Panc1 (cell line): Measurements from ENCODE around the gene SLC4A8. TPM values are rescaled to one million over a fixed set of nuclear protein-coding genes. Genes with fewer than 3 reads are reported as not detected.

Experiments used
- ATAC-seq: fragments of 200-7000 bp; cut with Tn5 transposase; 2 replicates; pipeline ENCODE4 v1.9.1; 2020; ENCODE audit warnings: mild to moderate bottlenecking, moderate library complexity
- BruUV-seq: library from RNA; stranded (reverse); fragments of 400-500 nt; replicated peaks from 2 replicates; lab custom pipeline; 2021; lab: Mats Ljungman, UMichigan
- CTCF ChIA-PET: fragments of 300-600 bp; sonication (Branson Sonifier 250); formaldehyde crosslinking; loops from one replicate; lab custom pipeline; 2022; ENCODE audit warnings: antibody characterized with exemption; lab: Charles Lee
- POLR2A ChIA-PET: fragments of 300-600 bp; sonication (Branson Sonifier 250); formaldehyde crosslinking; loops from one replicate; lab custom pipeline; 2022; ENCODE audit warnings: antibody characterized with exemption; lab: Charles Lee
- DNase-seq: peaks from one replicate; pipeline ENCODE4 v3.0.0-alpha.2; 2010; ENCODE audit warnings: low read depth, low spot score
- H3K27ac ChIP-seq: 2 replicates; pipeline ENCODE4 v1.5.1; 2011; ENCODE audit warnings: mild to moderate bottlenecking, low read length, inconsistent platforms
- H3K27me3 ChIP-seq: fragments of 200-500 bp; sonication (Bioruptor generic); 2 replicates; pipeline ENCODE4 v1.6.0; 2014; ENCODE audit warnings: low read length, inconsistent platforms; ENCODE audit not compliant: control insufficient read depth, insufficient read depth
- H3K36me3 ChIP-seq: fragments of 200-500 bp; sonication (Bioruptor generic); 2 replicates; pipeline ENCODE4 v1.5.1; 2014; ENCODE audit warnings: inconsistent platforms, mild to moderate bottlenecking, low read length, moderate library complexity; ENCODE audit not compliant: control insufficient read depth, insufficient read depth
- H3K4me1 ChIP-seq: 2 replicates; pipeline ENCODE4 v1.5.1; 2011; ENCODE audit warnings: inconsistent platforms, mild to moderate bottlenecking, low read length, moderate library complexity; ENCODE audit not compliant: control insufficient read depth, insufficient read depth
- H3K4me3 ChIP-seq, 2 experiments: 2 replicates each; pipeline ENCODE4 v1.5.1; 2011 to 2012; ENCODE audit warnings: low read depth in 2 of 2, low read length in 2 of 2, mild to moderate bottlenecking in 2 of 2, inconsistent platforms in 1 of 2, moderate library complexity in 1 of 2
- H3K9me3 ChIP-seq: fragments of 200-500 bp; sonication (Bioruptor generic); 2 replicates; pipeline ENCODE4 v1.5.1; 2014; ENCODE audit warnings: low read depth, mild to moderate bottlenecking, inconsistent platforms, low read length, moderate library complexity; ENCODE audit not compliant: control insufficient read depth, insufficient read depth
- POLR2AphosphoS5 ChIP-seq: IDR thresholded peaks from 2 replicates; pipeline ENCODE4 v1.6.1; 2012; ENCODE audit warnings: mild to moderate bottlenecking, low read depth, low read length, moderate library complexity
- SIN3A ChIP-seq: IDR thresholded peaks from 2 replicates; pipeline ENCODE4 v1.6.1; 2012; ENCODE audit warnings: low read depth, mild to moderate bottlenecking, low read length, moderate library complexity, borderline replicate concordance; ENCODE audit not compliant: insufficient read depth
- TCF7L2 ChIP-seq: IDR thresholded peaks from 2 replicates; pipeline ENCODE4 v1.6.1; 2011; ENCODE audit warnings: mild to moderate bottlenecking, low read depth, low read length, inconsistent platforms
- in situ Hi-C: cut with HindIII; loops from 2 replicates; pipeline ENCODE4 v1.10.0; 2016; ENCODE audit warnings: low sequenced_read_pairs, low pct_unique_long_range_greater_than_20kb
- intact Hi-C: fragments of 100-400 bp; cut with micrococcal nuclease; formaldehyde crosslinking; loops from one replicate; pipeline ENCODE4 v1.10.0; 2022; ENCODE audit not compliant: unreplicated experiment
- total RNA-seq: library from RNA; stranded (reverse); gene quantifications from one replicate; pipeline ENCODE4 v1.2.1, GENCODE V29; 2021; ENCODE audit not compliant: unreplicated experiment
- TF ChIP-seq, protein P1 (sequence below): fragments of 450-650 bp; IDR thresholded peaks from 2 replicates; pipeline ENCODE4 v1.5.1; 2017; ENCODE audit warnings: mild to moderate bottlenecking
- TF ChIP-seq, protein P2 (sequence below), 2 experiments: IDR thresholded peaks; 2 replicates each; pipeline ENCODE4 v1.6.1; 2011 to 2012; ENCODE audit warnings: low read depth in 2 of 2, control low read depth in 1 of 2, low read length in 1 of 2, mild to moderate bottlenecking in 1 of 2, moderate library complexity in 1 of 2; ENCODE audit not compliant: insufficient read depth in 1 of 2

Gene SLC4A8
- total RNA-seq, 1 experiment from 2014 or later: 18.8 TPM

DNA sequence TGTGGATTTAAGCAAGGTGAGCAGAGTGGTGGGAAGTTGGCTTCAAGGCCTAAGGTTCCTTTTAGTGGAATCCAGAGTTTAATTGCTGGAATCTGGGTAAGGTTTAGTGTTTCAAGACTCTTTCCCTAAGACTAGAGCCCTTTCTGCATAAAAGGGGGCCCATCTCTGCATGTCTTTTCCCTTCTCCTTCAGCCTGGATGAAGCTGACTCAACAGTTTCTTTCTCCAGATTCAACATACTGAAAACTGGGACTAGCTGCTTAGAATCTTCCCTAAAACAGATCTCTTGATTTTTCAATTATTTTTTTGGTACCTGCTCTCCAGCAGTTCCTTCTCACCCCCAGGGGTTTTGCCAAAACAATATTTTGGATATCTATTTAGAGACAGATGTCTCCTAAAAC lies 34.0 kb downstream of the SLC4A8 start:
- in situ Hi-C loops (no loop called here), intact Hi-C loops (no loop called here)
- Histone ChIP-seq H3K27me3 (no peaks in the 10 kb centered on the region), H3K36me3 (no peaks in the 10 kb centered on the region), H3K27ac (no peak overlapping the region), H3K9me3 (no peaks in the 10 kb centered on the region), H3K4me1 (no peaks in the 10 kb centered on the region), H3K4me3 (no peak overlapping the region)
- CTCF ChIA-PET: no interaction called here
- ATAC-seq: no peak
- no TSS peak for BruUV-seq
- no peak for TF ChIP-seq POLR2AphosphoS5
- no peak for TF ChIP-seq TCF7L2
- TF ChIP-seq, protein P1, sequence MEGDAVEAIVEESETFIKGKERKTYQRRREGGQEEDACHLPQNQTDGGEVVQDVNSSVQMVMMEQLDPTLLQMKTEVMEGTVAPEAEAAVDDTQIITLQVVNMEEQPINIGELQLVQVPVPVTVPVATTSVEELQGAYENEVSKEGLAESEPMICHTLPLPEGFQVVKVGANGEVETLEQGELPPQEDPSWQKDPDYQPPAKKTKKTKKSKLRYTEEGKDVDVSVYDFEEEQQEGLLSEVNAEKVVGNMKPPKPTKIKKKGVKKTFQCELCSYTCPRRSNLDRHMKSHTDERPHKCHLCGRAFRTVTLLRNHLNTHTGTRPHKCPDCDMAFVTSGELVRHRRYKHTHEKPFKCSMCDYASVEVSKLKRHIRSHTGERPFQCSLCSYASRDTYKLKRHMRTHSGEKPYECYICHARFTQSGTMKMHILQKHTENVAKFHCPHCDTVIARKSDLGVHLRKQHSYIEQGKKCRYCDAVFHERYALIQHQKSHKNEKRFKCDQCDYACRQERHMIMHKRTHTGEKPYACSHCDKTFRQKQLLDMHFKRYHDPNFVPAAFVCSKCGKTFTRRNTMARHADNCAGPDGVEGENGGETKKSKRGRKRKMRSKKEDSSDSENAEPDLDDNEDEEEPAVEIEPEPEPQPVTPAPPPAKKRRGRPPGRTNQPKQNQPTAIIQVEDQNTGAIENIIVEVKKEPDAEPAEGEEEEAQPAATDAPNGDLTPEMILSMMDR: no peak
- TF ChIP-seq, protein P2, sequence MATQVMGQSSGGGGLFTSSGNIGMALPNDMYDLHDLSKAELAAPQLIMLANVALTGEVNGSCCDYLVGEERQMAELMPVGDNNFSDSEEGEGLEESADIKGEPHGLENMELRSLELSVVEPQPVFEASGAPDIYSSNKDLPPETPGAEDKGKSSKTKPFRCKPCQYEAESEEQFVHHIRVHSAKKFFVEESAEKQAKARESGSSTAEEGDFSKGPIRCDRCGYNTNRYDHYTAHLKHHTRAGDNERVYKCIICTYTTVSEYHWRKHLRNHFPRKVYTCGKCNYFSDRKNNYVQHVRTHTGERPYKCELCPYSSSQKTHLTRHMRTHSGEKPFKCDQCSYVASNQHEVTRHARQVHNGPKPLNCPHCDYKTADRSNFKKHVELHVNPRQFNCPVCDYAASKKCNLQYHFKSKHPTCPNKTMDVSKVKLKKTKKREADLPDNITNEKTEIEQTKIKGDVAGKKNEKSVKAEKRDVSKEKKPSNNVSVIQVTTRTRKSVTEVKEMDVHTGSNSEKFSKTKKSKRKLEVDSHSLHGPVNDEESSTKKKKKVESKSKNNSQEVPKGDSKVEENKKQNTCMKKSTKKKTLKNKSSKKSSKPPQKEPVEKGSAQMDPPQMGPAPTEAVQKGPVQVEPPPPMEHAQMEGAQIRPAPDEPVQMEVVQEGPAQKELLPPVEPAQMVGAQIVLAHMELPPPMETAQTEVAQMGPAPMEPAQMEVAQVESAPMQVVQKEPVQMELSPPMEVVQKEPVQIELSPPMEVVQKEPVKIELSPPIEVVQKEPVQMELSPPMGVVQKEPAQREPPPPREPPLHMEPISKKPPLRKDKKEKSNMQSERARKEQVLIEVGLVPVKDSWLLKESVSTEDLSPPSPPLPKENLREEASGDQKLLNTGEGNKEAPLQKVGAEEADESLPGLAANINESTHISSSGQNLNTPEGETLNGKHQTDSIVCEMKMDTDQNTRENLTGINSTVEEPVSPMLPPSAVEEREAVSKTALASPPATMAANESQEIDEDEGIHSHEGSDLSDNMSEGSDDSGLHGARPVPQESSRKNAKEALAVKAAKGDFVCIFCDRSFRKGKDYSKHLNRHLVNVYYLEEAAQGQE (IDR thresholded peaks at IDR 0.05; ENCODE audit: insufficient read depth in 1 of 2, low read depth in 2 of 2, low read length in 1 of 2): no peak
- no peak for TF ChIP-seq SIN3A
- POLR2A ChIA-PET: interaction anchor here (0.6 kb wide), 1 partner anchor 427 kb away, joined by 3 read pairs; no protein-coding TSS in a partner anchor
- DNase-seq: no peak

DNA sequence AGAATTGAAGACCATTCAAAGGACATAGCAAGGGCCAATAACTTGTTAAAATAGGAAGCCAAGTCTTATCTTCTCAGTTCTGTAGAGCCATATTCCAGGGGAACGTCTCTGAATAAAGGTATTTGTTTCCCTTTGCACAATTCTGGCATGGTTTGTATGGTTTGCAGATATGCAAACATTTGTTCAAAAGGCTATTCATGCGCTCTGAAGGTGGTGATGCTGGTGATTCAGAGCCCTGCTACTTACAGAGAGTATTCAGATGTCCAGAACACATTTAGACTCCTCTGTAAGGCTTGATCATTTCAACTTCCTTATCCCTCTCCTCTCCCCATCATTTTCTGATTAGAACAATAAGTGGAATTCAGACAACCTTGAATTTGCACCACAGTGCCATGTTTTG lies 35.9 kb downstream of the SLC4A8 start:
- Histone ChIP-seq H3K4me3 (no peak overlapping the region), H3K27ac (no peak overlapping the region), H3K27me3 (no peaks in the 10 kb centered on the region), H3K36me3 (no peaks in the 10 kb centered on the region), H3K4me1 (no peaks in the 10 kb centered on the region), H3K9me3 (no peaks in the 10 kb centered on the region)
- intact Hi-C loops: no loop called here
- no peak for DNase-seq
- no peak for TF ChIP-seq POLR2AphosphoS5
- TF ChIP-seq, protein P1: no peak
- no peak for TF ChIP-seq TCF7L2
- no peak for TF ChIP-seq SIN3A
- TF ChIP-seq, protein P2 (IDR thresholded peaks at IDR 0.05; ENCODE audit: insufficient read depth in 1 of 2, low read depth in 2 of 2, low read length in 1 of 2): no peak
- BruUV-seq: no TSS peak
- POLR2A ChIA-PET: no interaction called here
- in situ Hi-C loops: no loop called here
- ATAC-seq: no peak
- CTCF ChIA-PET: no interaction called here
